A549 (cell line): Measurements from ENCODE around the gene NPTXR.

ENCODE experiments used
- FOSL2 ChIP-seq, 2 experiments: fragments of 450-650 bp in 1 of 2; fragments of >200 bp in 1 of 2; sonication (Bioruptor Twin) in 1 of 2; formaldehyde crosslinking; IDR thresholded peaks; 2 replicates each; pipeline versions ENCODE4 v1.5.0 to v1.6.1; 2016 to 2020; ENCODE audit warnings: mild to moderate bottlenecking in 1 of 2, moderate library complexity in 1 of 2
- POLR2A ChIP-seq: IDR thresholded peaks from 2 replicates; pipeline ENCODE4 v1.6.1; 2012; ENCODE audit warnings: mild to moderate bottlenecking, low read length
- RCOR1 ChIP-seq: fragments of 150-350 bp; IDR thresholded peaks from 2 replicates; pipeline ENCODE4 v1.6.1; 2014; ENCODE audit warnings: antibody characterized with exemption, low read length, low read depth
- TF ChIP-seq, protein P1 (sequence below): IDR thresholded peaks from 2 replicates; pipeline ENCODE4 v1.6.1; 2012
- TF ChIP-seq, protein P2 (sequence below): fragments of >200 bp; sonication (Bioruptor Twin); formaldehyde crosslinking; IDR thresholded peaks from 3 replicates; pipeline ENCODE4 v1.5.1; 2016

DNA sequence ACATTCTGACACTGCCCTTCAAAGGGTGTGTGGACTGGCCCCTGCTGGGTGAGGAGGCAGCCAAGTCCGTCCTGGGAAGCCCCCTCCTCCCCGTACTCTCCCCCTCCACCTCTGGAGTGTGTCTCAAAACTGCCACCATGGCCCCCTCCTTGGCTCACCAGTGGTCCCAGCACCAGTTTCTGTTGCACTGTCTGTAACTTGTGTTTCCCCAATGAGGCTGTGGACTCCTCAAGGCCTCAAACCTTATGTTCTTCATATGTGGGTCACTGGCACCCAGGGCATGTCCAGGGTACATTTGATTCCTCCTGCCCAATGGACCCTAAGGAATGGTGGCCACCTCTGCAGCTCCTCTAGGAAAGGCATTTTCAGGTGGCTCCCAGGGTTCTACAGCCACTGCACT, 6.6 kb upstream of the NPTXR start:
- TF ChIP-seq, protein P1, sequence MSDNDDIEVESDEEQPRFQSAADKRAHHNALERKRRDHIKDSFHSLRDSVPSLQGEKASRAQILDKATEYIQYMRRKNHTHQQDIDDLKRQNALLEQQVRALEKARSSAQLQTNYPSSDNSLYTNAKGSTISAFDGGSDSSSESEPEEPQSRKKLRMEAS = no peak
- TF ChIP-seq FOSL2 (IDR thresholded peaks at IDR 0.05) (no peak), FOSL2 (CRISPR knock-in tag; IDR thresholded peaks at IDR 0.05) (no peak), RCOR1 (no peak), POLR2A (no peak)
- TF ChIP-seq, protein P2, sequence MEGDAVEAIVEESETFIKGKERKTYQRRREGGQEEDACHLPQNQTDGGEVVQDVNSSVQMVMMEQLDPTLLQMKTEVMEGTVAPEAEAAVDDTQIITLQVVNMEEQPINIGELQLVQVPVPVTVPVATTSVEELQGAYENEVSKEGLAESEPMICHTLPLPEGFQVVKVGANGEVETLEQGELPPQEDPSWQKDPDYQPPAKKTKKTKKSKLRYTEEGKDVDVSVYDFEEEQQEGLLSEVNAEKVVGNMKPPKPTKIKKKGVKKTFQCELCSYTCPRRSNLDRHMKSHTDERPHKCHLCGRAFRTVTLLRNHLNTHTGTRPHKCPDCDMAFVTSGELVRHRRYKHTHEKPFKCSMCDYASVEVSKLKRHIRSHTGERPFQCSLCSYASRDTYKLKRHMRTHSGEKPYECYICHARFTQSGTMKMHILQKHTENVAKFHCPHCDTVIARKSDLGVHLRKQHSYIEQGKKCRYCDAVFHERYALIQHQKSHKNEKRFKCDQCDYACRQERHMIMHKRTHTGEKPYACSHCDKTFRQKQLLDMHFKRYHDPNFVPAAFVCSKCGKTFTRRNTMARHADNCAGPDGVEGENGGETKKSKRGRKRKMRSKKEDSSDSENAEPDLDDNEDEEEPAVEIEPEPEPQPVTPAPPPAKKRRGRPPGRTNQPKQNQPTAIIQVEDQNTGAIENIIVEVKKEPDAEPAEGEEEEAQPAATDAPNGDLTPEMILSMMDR = no peak
